ENCODE data around the gene SLC7A8. TPM values are rescaled to one million over a fixed set of nuclear protein-coding genes. Genes with fewer than 3 reads are reported as not detected.

Gene SLC7A8
- total and polyA plus RNA-seq, 10 of the 15 experiments (the other 5 are each of a cell fraction or from before 2014, with no cell fraction given): 0.06 to 0.28 (median 0.21) TPM; not detected in 7

GRCh38 chr14:23202001-23202400, 18.5 kb upstream of the SLC7A8 start:
- H3K9ac ChIP-seq (ENCODE audit: control insufficient read depth, insufficient read depth, low read length): no peak overlapping the region
- BruUV-seq (replicated peaks): no TSS peak
- H3K4me1 ChIP-seq (ENCODE audit: control insufficient read depth, insufficient read depth, low read length): no peaks in the 10 kb centered on the region
- intact Hi-C loops (cut with micrococcal nuclease; ENCODE audit: unreplicated experiment) (no loop called here), in situ Hi-C loops (cut with MboI) (no loop called here)
- H4K20me1 ChIP-seq (ENCODE audit: control insufficient read depth, insufficient read depth): no peaks in the 10 kb centered on the region
- H3K27ac ChIP-seq (ENCODE audit: control insufficient read depth, insufficient read depth): no peak overlapping the region
- ChIA-PET SMC1A (ENCODE audit: uncharacterized antibody, unreplicated experiment) (no interaction called here), CTCF (no interaction called here), POLR2A (no interaction called here), RAD21 (ENCODE audit: unreplicated experiment) (no interaction called here)
- H3K27me3 ChIP-seq (replicated peaks in 1 of 2; ENCODE audit: control insufficient read depth in 2 of 2, insufficient read depth in 2 of 2, low read length in 1 of 2): no peaks in the 10 kb centered on the region
- DNase-seq (ENCODE audit: low read depth, low spot score): no peak
- WGBS (ENCODE audit: insufficient coverage, insufficient replicate concordance, low lambda C conversion rate, missing lambda C conversion rate): 21% methylated on average over 5 of the region's 7 CpGs
- no peak overlapping the region for H3K4me2 ChIP-seq (ENCODE audit: control insufficient read depth, insufficient read depth)
- TF ChIP-seq RCOR1 (conservative IDR thresholded peaks at IDR 0.05; ENCODE audit: low read depth, low read length) (no peak), RAD51 (IDR thresholded peaks at IDR 0.05) (no peak), ZBTB33 (IDR thresholded peaks at IDR 0.05) (no peak), ATF7 (IDR thresholded peaks at IDR 0.05; ENCODE audit: low read depth) (no peak), ZNF384 (IDR thresholded peaks at IDR 0.05; ENCODE audit: borderline replicate concordance, low read depth, low read length) (no peak), MEF2B (IDR thresholded peaks at IDR 0.05; ENCODE audit: partially characterized antibody, poor library complexity, severe bottlenecking) (no peak), POU2F2 (IDR thresholded peaks at IDR 0.05; ENCODE audit: borderline replicate concordance, low read depth, low read length) (no peak), KLF5 (IDR thresholded peaks at IDR 0.05; ENCODE audit: partially characterized antibody) (no peak), ZZZ3 (IDR thresholded peaks at IDR 0.05; ENCODE audit: control insufficient read depth, insufficient read length, low read depth) (no peak), WRNIP1 (IDR thresholded peaks at IDR 0.05; ENCODE audit: borderline replicate concordance, low read depth, low read length) (no peak), MXI1 (IDR thresholded peaks at IDR 0.05; ENCODE audit: low read depth, low read length) (no peak), NBN (IDR thresholded peaks at IDR 0.05) (no peak), HDAC6 (IDR thresholded peaks at IDR 0.05; ENCODE audit: unreplicated experiment) (no peak), RELB (IDR thresholded peaks at IDR 0.05; ENCODE audit: low read depth) (no peak), USF1 (IDR thresholded peaks at IDR 0.05; ENCODE audit: borderline replicate concordance, extremely low read length, insufficient read depth, low read depth, low read length) (no peak), FOS (IDR thresholded peaks at IDR 0.05; ENCODE audit: borderline replicate concordance, extremely low read depth, insufficient read length) (no peak)
- H3K79me2 ChIP-seq (ENCODE audit: control insufficient read depth, insufficient read depth, low read length): no peaks in the 10 kb centered on the region
- no peaks in the 10 kb centered on the region for H3K9me3 ChIP-seq (replicated peaks; ENCODE audit: control insufficient read depth, insufficient read depth, low read length)
- no peak for FAIRE-seq
- H2AFZ ChIP-seq (ENCODE audit: control insufficient read depth, low read depth, low read length): no peak overlapping the region
- no peak overlapping the region for H3K4me3 ChIP-seq
- no peaks in the 10 kb centered on the region for H3K36me3 ChIP-seq (ENCODE audit: control insufficient read depth in 2 of 2, insufficient read depth in 2 of 2, low read length in 1 of 2)
- ATAC-seq: no peak

Data from GM12878 (cell line).